NCI-H2196 (cell line): ENCODE results near the gene CDH4.

Experiments used
- DNase-seq: peaks from one replicate; lab custom pipeline; 2025; ENCODE audit not compliant: unreplicated experiment; lab: John Stamatoyannopoulos, UW

Gene CDH4

DNA sequence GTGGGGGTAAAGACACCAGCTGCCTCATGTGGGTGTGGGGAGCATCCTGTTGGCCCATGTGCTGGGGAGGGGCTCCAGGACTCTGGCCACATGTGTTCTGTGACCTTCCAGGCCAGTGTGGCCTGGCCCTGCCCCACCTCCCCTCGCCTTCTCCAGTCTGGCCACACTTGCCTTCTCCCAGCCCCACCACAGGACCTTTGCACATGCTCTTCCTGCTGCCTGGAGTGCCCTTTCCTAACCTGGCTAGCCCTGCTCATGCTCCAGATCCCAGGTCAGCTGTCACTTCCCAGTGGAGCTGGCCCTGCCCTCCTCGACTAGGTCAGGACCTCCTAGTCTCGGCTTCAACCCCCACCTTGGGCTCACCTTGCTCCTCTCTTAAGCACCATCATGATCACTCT is 183.8 kb downstream of the CDH4 start:
- DNase-seq: no peak

DNA sequence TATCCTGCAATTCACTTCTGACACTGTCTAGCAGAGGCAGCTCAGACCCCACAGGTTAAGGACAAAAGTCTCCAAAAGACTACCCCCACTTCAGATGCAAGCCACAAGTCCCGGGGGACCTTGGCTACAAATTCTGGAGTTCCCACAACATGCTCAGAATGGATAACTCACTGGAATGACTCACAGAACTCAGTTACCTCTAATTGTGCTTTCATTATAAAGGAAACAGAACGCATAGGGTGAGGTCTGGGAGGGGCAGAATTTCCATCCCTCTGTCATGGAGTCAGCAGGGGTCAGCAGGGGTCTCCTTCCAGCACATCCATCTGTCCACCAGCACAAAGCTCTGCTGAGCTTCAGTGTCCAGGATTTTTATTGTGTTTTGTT is 184.2 kb downstream of the CDH4 start:
- no peak for DNase-seq

DNA sequence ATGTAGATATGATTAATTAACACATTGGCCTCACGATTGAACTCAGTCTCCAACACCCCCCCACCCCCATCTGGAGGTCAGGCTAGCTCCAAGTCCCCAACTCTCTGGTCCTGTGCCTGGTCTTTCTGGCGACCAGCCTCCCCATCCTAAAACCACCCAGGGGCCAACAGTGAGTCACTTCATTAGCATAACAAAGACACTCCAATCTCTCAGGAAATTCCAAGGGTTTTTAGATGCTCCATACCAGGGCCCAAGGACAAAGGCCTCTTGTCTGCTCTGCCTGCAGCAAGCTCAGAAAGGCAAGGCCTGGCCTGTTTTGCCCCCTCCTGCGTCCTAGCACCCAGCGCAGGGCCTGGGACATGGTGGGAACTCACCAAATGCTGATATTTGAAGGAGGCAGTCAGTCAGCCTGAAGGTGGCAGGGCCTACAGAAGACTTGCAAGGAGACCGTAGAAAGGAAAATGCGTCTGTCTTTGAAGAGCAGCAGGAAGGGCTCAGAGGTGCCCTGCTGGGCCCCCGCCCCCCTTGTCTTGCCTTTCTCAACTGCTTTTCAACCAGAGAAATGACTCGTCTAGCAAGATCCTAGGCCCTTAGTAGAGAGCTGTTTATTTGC is 184.7 kb downstream of the CDH4 start:
- no peak for DNase-seq

DNA sequence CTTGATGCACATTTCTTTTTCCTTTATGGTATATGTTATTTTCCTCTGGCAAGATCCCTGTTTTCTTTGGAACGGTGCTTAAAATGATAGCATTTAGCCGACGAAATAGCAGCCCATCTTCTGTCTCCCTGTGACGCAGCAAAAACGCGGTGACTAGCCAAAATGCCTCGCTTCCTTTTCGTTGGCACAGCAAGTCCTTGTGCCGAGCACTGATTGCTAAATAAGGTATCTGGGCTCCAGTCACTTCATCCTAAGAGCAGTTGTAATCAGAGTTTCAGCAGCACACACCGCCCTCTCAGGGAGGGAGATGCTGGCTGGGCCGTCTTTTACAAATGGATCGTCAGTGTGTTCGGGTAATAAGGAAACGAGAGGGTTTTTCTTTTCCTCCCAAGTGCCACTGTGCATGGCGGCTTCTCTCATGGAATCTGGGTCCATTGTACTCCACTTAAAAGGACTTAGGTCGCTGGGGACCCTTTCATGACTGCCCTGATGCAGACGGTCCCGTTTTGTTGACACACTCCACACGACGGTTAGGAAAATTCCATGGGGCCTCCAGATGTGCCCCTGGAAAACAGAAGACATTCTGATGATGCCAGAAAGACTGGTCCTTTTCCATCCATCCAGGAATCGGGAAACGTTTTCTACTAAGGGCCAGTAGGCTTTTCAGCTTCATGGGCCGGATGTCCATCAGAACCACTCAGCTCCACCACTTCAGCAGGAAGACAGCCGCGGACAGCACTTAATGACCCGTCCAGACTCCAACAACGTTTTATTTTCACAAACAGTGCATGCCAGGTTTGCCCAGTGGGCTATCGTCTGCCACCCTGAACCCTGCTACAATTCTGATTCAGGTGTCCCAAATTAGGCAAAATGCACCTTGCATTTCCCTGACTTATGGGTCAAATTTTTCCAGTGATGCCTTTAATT is 185.5 kb downstream of the CDH4 start:
- no peak for DNase-seq

DNA sequence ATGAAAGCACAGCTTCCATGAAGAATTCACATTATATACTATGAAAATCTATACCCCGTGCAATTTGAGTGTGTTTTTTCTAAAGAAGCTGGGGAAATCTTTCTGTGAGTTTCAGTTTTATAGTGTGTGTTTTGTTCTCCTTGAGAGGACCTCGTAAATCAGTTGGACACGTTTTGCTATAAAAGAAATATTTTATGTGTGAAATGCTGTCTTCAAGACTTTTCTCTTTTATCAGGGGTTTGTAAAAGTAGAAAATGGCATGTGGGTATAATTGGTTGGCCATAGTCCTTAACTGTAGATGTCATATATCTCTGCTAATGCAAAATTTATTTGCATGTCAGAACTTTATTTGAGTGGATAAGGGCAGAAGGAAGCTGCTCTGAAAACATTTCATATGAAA is 186.2 kb downstream of the CDH4 start:
- no peak for DNase-seq

DNA sequence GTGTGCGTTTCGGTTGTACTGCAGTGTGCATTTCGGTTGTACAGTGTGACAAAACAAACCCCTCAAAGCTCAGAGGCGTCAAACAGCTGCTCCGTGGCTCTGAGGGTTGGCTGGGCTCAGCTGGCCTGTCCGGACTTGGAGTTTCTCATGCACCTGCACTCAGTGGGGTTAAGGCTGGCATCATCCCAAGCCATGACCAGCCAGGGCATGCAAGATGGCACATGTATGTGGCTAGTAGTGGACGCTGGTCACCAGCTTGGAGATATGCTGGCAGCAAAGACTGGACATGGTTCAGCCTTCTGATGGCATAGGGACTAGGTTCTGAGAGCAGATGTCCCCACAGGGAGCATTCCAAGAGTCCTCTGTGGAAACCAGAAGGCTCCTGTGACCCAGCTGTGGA is 187.2 kb downstream of the CDH4 start:
- DNase-seq: no peak

DNA sequence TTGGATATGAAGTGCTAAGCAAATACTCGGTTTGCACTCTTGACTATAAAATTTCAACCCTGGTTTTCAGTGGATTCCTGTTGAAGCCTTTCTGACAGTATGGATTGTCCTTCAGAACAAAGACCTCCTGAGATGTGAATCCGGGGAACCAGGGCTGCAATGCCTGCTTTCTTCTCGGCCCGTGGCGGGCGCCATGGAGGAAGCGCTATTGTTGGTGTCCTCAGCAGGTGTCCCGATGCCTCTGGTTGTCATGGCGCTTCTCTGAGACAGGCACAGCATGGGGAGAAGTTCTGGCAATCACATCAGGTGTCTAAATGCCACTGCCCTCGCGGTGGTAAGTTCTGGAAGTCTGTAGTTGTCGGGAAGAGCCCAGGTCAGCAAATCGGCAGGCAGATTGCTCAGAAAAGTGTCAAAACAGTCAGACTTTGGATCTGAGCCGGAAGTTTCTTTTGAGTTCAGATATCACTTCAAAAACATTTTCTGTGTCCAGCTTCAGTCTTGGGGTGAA is 188.5 kb downstream of the CDH4 start:
- DNase-seq: no peak

DNA sequence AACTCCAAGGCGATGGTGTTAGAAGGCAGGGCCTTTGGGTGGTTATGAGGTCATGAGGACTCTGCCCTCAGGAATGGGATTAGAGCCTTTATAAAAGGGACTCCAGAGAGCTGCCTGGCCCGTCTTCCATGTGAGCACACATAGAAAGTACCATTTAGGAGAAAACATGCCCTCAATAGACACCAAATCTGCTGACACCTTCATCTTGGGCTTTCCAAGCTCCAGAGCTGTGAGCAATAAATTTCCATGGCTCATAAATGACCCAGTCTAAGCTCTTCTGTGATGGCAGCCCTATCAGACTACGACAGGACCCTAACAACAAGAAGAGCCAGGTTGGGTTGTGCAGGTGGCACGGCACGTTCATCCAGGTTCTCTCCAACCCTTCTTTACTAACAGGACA is 189.5 kb downstream of the CDH4 start:
- no peak for DNase-seq

DNA sequence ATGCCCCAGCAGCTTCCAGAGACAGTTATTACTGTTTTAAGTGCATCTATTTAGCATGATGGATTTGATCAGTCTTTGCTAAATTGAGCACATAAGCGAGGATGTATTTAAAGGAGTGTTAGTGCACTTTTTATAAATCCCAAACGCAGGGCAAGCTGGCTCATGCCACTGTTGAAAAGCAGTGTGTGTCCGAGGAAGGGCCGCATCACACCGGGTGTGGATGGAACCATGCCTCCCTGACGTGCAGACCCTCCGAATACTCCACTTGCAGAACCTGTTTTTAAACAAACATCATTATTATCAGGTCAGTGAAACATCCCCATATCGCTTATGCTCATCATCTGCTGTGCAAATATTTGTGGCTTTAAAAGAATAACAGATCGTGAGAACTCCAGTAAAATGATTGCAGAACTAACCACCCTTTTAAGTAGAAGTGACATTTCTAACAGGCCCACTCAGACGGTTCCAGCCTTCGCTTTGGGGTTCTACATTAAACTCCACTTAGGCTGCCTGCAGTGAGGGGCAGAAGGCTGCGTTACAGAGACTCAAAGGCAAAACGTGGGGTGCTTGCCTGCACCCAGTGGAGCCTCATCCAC is 190.1 kb downstream of the CDH4 start:
- no peak for DNase-seq

DNA sequence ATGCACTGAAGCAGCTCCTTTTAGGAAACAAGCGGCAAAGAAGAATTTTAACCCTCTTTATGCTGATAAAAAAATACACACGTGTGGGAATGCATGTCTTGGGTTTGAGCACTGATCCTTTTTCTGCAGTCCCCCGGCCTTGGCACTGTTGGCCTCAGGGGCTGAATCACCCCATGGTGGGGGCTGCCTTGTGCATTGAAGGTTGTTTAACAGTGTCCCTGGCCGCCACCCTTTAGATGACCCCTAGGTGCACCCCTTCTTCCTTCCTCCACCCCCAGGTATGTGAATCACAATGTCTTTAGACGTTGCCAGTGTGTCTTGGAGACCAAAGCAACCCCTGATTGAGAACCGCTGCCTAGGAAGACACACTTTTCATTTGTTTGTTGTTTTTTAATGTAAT is 190.7 kb downstream of the CDH4 start:
- DNase-seq: no peak

DNA sequence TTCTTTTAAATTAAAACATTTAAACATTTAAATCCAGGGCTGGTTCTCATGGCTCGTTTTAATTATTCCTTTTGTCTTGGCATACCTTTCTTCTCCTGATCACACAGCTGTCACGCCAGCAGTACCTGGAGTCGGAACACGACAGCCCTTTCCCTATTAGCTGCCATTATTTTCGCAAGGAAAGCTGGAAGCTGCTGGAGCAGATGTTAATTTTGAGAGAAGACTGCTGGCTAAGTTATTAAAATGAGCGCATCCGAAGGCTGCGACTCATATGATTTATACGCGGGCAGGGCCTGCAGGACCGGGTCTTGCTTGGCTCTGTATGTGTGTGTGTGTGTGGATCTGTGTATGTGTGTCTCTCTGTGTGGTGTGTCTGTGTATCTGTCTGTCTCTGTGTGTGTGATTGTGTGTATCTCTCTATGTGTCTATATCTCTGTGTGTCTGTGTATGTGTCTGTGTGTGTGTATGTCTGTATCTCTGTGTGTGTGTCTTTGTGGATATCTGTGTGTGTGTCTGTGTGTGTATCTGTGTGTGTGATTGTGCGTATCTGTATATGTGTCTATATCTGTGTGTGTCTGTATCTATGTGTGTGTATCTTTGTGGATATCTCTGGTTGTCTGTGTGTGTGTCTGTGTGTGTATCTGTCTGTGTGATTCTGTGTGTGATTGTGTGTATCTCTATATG is 191.5 kb downstream of the CDH4 start:
- DNase-seq: no peak

DNA sequence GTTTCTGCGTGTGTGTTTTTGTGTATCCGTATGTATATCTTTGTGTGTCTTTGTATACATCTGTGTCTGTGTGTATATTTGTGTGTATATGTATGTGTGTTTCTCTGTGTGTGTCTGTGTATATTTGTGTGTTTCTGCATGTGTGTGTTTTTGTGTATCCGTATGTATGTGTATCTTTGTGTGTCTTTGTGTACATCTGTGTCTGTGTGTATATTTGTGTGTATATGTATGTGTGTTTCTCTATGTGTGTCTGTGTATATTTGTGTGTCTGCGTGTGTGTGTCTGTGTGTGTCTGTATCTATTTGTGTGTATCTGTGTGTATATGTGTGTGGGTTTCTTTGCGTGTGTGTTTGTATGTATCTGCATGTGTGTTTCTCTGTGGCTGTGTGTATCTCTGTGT is 192.6 kb downstream of the CDH4 start:
- DNase-seq: no peak

DNA sequence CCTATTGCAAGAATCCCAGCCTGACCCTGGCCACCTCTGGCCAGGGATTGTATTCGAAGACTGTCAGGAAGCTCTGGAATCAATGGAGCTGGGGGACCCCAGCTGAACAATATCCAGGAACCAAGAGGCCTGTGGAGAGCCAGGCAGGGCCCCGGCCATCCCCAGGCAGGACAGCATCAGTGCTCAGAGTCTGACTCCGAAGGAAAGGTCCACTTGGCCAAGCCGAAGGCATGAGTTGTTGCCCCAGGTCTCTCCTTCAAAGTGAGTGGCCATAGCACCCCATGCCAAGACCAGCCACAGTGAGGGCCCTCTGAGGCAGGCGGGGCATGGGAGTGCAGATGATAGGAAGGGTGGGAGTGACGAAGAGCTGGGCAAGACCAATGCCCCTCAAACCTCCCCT is 193.1 kb downstream of the CDH4 start:
- no peak for DNase-seq

DNA sequence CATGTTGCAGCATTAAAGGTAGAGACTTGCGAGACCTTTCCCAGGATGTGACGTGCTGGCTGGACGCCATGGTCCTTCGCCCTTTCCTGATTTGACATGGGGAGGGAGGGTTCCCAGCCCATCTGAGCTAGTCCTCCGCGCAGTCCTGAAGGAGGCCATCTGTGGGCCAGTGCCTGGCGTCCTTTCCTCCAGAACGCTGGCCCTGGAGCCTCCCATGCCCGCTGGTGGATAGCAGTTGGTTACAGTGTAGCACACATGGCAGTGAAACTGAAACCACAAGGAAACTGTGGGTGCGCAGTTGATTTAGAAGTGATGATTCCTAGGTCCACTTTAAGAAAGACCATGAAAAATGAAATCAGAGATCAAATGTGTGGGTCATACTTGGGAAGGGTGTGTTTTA is 193.7 kb downstream of the CDH4 start:
- DNase-seq: no peak

DNA sequence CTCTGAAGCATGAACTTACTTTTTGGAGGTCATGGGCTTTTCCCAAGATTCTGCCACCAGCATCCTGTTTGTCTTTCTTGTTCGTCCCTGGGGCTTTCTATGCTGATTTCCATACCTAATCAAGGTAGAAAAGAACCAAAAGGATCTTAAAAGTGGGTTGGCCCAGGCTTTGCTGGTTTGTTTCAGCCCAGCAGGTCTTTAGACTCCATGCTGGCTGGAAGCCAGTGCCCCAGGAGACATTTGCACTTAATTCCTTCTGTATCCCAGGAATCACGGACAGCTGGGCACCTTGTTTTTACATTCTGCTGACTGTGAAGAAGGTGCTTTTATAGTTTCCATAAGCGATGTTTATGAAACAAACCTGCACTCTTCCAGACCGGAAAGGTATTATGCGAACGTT is 195.9 kb downstream of the CDH4 start:
- DNase-seq: no peak

DNA sequence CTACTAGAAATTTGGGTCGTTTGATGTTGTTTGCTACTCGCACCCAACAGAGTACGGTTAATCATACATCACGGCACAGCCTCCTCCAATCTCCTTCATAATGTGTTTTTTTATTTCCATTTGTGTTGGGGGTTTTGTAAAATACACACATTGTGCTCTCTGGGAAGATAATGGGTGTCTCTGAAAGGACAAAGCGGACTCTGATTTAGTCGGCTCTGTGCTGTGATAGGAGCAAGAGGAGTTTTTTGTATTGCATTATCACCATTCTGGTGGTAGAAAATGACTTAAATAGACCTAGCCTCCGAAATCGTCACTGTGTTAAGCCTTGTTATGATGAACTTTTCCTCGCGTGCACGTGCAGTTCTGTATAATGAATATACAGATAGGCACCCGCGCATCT is 196.3 kb downstream of the CDH4 start:
- no peak for DNase-seq

DNA sequence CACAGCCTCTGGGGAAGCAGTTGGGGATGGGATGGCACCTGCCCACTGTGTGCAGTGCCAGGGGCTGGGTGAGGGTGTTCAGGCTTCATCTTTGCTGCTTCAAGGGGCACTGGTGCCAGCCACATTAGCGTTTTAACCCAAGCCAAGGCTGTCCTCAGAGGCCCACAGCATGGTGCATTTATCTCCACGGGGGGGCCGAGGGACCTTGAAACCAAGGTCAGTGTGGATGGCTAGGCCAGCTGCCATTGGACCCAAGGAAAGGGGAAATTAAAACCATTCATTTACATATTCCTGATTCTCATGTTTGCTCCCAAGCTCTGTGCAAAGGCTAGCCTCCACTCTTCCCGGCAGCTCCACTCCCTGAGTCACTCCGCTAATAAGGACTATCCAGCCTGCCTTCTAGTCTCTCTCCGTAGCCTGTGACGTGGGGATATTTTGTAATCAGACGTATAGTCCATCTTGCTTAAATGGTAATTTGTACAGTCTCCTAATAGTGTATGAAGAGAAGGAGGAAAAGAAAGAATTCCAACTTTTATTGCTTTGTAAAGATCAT is 197.1 kb downstream of the CDH4 start:
- DNase-seq: no peak

DNA sequence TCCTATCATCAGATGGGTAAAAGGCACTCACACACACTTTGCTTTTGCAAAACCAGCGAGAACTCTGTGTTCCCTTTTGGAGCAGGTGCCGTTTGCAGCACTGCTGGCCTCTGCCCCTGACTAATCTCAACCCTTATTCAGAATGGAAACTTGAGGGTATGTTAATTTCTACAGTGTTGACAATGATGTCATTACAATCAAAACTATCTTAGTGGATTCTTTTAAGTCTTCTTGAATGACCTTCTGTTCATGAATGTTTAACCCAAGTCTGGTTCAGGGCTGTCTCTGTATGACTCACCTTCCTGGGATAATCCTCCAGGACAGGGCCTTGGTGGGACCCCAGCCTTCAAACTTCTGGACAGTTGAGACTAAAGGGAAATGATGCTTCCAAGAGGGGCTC is 197.9 kb downstream of the CDH4 start:
- DNase-seq: no peak

DNA sequence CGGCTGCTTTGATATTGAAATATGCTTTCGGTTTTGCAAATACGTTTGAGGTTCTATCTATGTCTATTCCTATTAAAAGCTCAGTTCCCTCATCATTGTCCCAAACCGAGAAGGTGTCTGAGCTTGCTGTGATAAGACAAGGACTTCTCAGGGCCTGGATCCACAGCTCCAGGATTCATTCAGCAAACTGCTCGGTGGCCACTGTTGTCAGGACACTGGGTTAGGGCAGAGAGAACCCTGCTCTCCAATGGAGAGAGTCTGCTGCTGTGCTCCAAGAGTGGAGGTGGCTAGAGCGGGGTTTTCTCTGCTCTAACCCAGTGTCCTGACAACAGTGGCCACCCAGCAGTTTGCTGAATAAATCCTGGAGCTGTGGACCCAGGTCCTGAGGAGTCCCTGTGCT is 198.5 kb downstream of the CDH4 start:
- no peak for DNase-seq

DNA sequence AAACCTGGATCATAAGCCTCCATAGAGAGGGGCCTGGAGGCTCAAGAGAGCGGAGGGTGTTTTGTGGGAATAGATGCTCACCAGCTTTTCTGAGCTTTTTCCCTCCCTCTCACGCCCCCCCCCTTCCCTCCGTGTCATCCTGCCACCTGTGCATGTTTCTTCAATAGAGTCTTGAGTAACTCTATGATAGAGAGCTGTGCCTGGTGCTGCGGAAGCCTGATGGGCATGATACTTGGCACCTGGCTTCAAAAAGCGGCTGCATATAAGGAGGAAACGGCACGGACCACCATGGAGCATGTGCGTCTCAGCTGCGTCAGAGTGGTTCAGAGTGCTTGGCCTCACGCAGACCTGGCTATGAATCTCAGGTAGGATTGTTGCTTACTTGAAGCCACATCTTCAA is 198.9 kb downstream of the CDH4 start:
- DNase-seq: no peak

DNA sequence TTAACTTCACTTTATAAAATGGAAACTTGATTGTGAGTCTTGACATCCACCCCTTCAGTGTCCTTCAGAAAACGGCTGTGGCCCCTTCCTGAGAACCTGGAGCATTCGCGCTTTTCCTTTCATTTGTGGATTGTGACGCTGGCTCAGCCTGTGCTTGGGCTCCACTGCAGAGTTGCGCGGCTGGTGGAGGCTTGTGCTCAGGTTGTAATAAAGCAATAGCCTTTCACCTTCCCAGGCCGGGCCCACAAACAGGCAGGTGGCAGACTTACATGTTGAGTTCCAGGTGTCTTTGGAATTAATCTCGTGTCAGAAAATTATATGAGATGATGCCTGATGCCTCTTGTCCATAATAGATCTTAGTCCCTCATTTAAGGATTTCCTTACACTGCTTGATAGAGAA is 199.9 kb downstream of the CDH4 start:
- no peak for DNase-seq
